IMR-90 (cell line): Measurements from ENCODE around the gene PSMD11. TPM values are rescaled to one million over a fixed set of nuclear protein-coding genes. Genes with fewer than 3 reads are reported as not detected.

ENCODE experiments used
- ATAC-seq: fragments of 200-7000 bp; cut with Tn5 transposase; 2 replicates; pipeline ENCODE4 v1.9.1; 2020; ENCODE audit warnings: low read depth, mild to moderate bottlenecking, moderate library complexity
- BruUV-seq: library from RNA; stranded (reverse); fragments of 400-500 nt; replicated peaks from 2 replicates; lab custom pipeline; 2021; lab: Mats Ljungman, UMichigan
- CTCF ChIA-PET: fragments of 300-600 bp; formaldehyde crosslinking; extraction: SDS; loops from one replicate; lab custom pipeline; 2021; ENCODE audit warnings: antibody characterized with exemption; lab: Yijun Ruan, JAX
- POLR2A ChIA-PET: fragments of 300-600 bp; sonication (Branson Sonifier 250); formaldehyde crosslinking; loops from one replicate; lab custom pipeline; 2022; ENCODE audit warnings: antibody characterized with exemption; ENCODE audit not compliant: unreplicated experiment; lab: Charles Lee
- DNase-seq: peaks from one replicate; pipeline ENCODE4 v3.0.0; 2013
- H2AFZ ChIP-seq: replicated peaks from 2 replicates; pipeline ENCODE3; 2013; ENCODE audit warnings: low read length, mild to moderate bottlenecking; ENCODE audit not compliant: poor library complexity
- H2AK5ac ChIP-seq: 2 replicates; pipeline ENCODE4 v1.6.1; 2013; ENCODE audit warnings: low read depth, low read length, inconsistent platforms
- H2AK9ac ChIP-seq: replicated peaks from 2 replicates; pipeline ENCODE3; 2013; ENCODE audit warnings: mild to moderate bottlenecking, low read depth, low read length, moderate library complexity; ENCODE audit not compliant: poor library complexity
- H2BK120ac ChIP-seq: 2 replicates; pipeline ENCODE4 v1.6.1; 2013; ENCODE audit warnings: low read depth, low read length, inconsistent platforms
- H2BK15ac ChIP-seq: 3 replicates; pipeline ENCODE4 v1.6.1; 2013; ENCODE audit warnings: low read depth, low read length, inconsistent platforms
- H2BK20ac ChIP-seq: 2 replicates; pipeline ENCODE4 v1.6.1; 2013; ENCODE audit warnings: low read depth, mild to moderate bottlenecking, inconsistent platforms, low read length, moderate library complexity
- H2BK5ac ChIP-seq: 2 replicates; pipeline ENCODE4 v1.6.1; 2013; ENCODE audit warnings: mild to moderate bottlenecking, low read depth, low read length, inconsistent platforms; ENCODE audit not compliant: poor library complexity, severe bottlenecking
- H3K14ac ChIP-seq: replicated peaks from 2 replicates; pipeline ENCODE4 v1.6.1; 2013; ENCODE audit warnings: low read depth, low read length, inconsistent platforms
- H3K18ac ChIP-seq: 2 replicates; pipeline ENCODE4 v1.6.1; 2013; ENCODE audit warnings: low read depth, low read length, control low read depth
- H3K23ac ChIP-seq: 2 replicates; pipeline ENCODE4 v1.6.1; 2013; ENCODE audit warnings: low read depth, low read length, inconsistent platforms
- H3K27ac ChIP-seq: 2 replicates; pipeline ENCODE4 v1.5.1; 2013; ENCODE audit warnings: mild to moderate bottlenecking, control low read depth, low read length; ENCODE audit not compliant: insufficient read depth
- H3K27me3 ChIP-seq: 2 replicates; pipeline ENCODE4 v1.6.1; 2013; ENCODE audit warnings: low read length; ENCODE audit not compliant: control insufficient read depth, insufficient read depth
- H3K36me3 ChIP-seq: 2 replicates; pipeline ENCODE4 v1.6.1; 2013; ENCODE audit warnings: low read length, mixed read lengths; ENCODE audit not compliant: control insufficient read depth, insufficient read depth
- H3K4ac ChIP-seq: 2 replicates; pipeline ENCODE4 v1.6.1; 2013; ENCODE audit warnings: low read depth, low read length, inconsistent platforms
- H3K4me1 ChIP-seq: 2 replicates; pipeline ENCODE4 v1.6.1; 2013; ENCODE audit warnings: low read length, mixed read lengths; ENCODE audit not compliant: control insufficient read depth, insufficient read depth
- H3K4me2 ChIP-seq: 2 replicates; pipeline ENCODE4 v1.6.1; 2013; ENCODE audit warnings: low read depth, mild to moderate bottlenecking, control low read depth, low read length, moderate library complexity
- H3K4me3 ChIP-seq: 2 replicates; pipeline ENCODE4 v1.5.1; 2013; ENCODE audit warnings: low read depth, mild to moderate bottlenecking, control low read depth, low read length, moderate library complexity; ENCODE audit not compliant: insufficient read depth
- H3K56ac ChIP-seq: 2 replicates; pipeline ENCODE4 v1.6.1; 2013; ENCODE audit warnings: low read length, inconsistent platforms; ENCODE audit not compliant: insufficient read depth; ENCODE audit errors: extremely low read depth
- H3K79me1 ChIP-seq, 2 experiments: 2 replicates each; pipeline ENCODE4 v1.6.1; 2013; ENCODE audit warnings: low read length in 2 of 2, inconsistent platforms in 1 of 2, low read depth in 1 of 2
- H3K9ac ChIP-seq: 2 replicates; pipeline ENCODE4 v1.6.1; 2013; ENCODE audit warnings: low read depth, low read length, control low read depth
- H3K9me1 ChIP-seq: 2 replicates; pipeline ENCODE4 v1.6.1; 2013; ENCODE audit warnings: low read length, inconsistent platforms; ENCODE audit not compliant: insufficient read depth
- H3K9me3 ChIP-seq: 2 replicates; pipeline ENCODE4 v1.6.1; 2013; ENCODE audit warnings: low read length; ENCODE audit not compliant: control insufficient read depth, insufficient read depth
- H4K20me1 ChIP-seq: 2 replicates; pipeline ENCODE4 v1.6.1; 2013; ENCODE audit warnings: low read length, inconsistent platforms; ENCODE audit not compliant: insufficient read depth
- H4K5ac ChIP-seq: 2 replicates; pipeline ENCODE4 v1.6.1; 2013; ENCODE audit warnings: mild to moderate bottlenecking, low read depth, low read length, control low read depth
- H4K8ac ChIP-seq, 2 experiments: 2 replicates each; pipeline ENCODE4 v1.6.1; 2013; ENCODE audit warnings: low read depth in 2 of 2, low read length in 2 of 2, control low read depth in 1 of 2, inconsistent platforms in 1 of 2
- H4K91ac ChIP-seq: 2 replicates; pipeline ENCODE4 v1.6.1; 2013; ENCODE audit warnings: low read depth, low read length, inconsistent platforms; ENCODE audit not compliant: insufficient read depth
- BHLHE40 ChIP-seq: fragments of 150-350 bp; IDR thresholded peaks from 2 replicates; pipeline ENCODE4 v1.6.1; 2016; ENCODE audit warnings: mild to moderate bottlenecking, low read depth, low read length
- CEBPB ChIP-seq: IDR thresholded peaks from 2 replicates; pipeline ENCODE4 v1.6.1; 2012; ENCODE audit warnings: low read depth, low read length, improper control_type of control experiment
- CHD1 ChIP-seq: IDR thresholded peaks from 2 replicates; pipeline ENCODE4 v1.6.1; 2012; ENCODE audit warnings: low read depth, low read length, improper control_type of control experiment
- CTCF ChIP-seq: conservative IDR thresholded peaks from 2 replicates; pipeline ENCODE4 v1.5.1; 2012; ENCODE audit warnings: mild to moderate bottlenecking, low read depth, low read length, improper control_type of control experiment
- ELK1 ChIP-seq: fragments of 150-350 bp; IDR thresholded peaks from 2 replicates; pipeline ENCODE4 v1.6.1; 2016; ENCODE audit warnings: low read depth, mild to moderate bottlenecking, low read length, moderate library complexity, borderline replicate concordance
- FOS ChIP-seq: fragments of 150-350 bp; IDR thresholded peaks from 2 replicates; pipeline ENCODE4 v1.6.1; 2016; ENCODE audit warnings: low read depth, low read length
- MAFK ChIP-seq: IDR thresholded peaks from 2 replicates; pipeline ENCODE4 v1.6.1; 2012; ENCODE audit warnings: low read depth, low read length, improper control_type of control experiment
- MAZ ChIP-seq: IDR thresholded peaks from 2 replicates; pipeline ENCODE4 v1.6.1; 2012; ENCODE audit warnings: low read depth, mild to moderate bottlenecking, low read length, improper control_type of control experiment, moderate library complexity, borderline replicate concordance
- MXI1 ChIP-seq: IDR thresholded peaks from 2 replicates; pipeline ENCODE4 v1.6.1; 2012; ENCODE audit warnings: low read depth, mild to moderate bottlenecking, low read length, moderate library complexity, borderline replicate concordance
- NFE2L2 ChIP-seq: fragments of 150-350 bp; IDR thresholded peaks from 2 replicates; pipeline ENCODE4 v1.6.1; 2016; ENCODE audit warnings: low read depth, mild to moderate bottlenecking, low read length
- RAD21 ChIP-seq: IDR thresholded peaks from 2 replicates; pipeline ENCODE4 v1.6.1; 2012; ENCODE audit warnings: low read length, improper control_type of control experiment
- RFX5 ChIP-seq: IDR thresholded peaks from 2 replicates; pipeline ENCODE4 v1.8.0; 2012; ENCODE audit warnings: low read depth, mild to moderate bottlenecking, low read length, moderate library complexity
- SMC3 ChIP-seq: fragments of 150-350 bp; IDR thresholded peaks from 2 replicates; pipeline ENCODE4 v1.6.1; 2016; ENCODE audit warnings: low read depth, mild to moderate bottlenecking, antibody characterized with exemption, low read length, moderate library complexity
- USF2 ChIP-seq: fragments of 150-350 bp; IDR thresholded peaks from 2 replicates; pipeline ENCODE4 v1.6.1; 2017; ENCODE audit warnings: mild to moderate bottlenecking, antibody characterized with exemption, low read length, low read depth
- WGBS, 2 experiments: methylation state at CpG; one replicate each; pipeline versions ENCODE4 v1.1.5 to v1.1.7; 2013; ENCODE audit warnings: missing lambda C conversion rate in 2 of 2; ENCODE audit not compliant: insufficient read length in 1 of 2; ENCODE audit errors: extremely low coverage in 2 of 2; 5-methylcytosine and 5-hydroxymethylcytosine counted together
- dilution Hi-C: fragments of 300-500 bp; cut with HindIII; formaldehyde crosslinking; loops from one replicate; pipeline ENCODE4 v1.14.3; 2018; ENCODE audit warnings: low sequenced_read_pairs; ENCODE audit not compliant: unreplicated experiment
- in situ Hi-C: fragments of 300-500 bp; cut with MboI; formaldehyde crosslinking; loops from 3 replicates; pipeline ENCODE4 v1.14.3; 2019; ENCODE audit warnings: low sequenced_read_pairs, inconsistent platforms, mixed read lengths
- intact Hi-C: fragments of 100-400 bp; cut with micrococcal nuclease; formaldehyde crosslinking; loops from 2 replicates; pipeline ENCODE4 v1.10.0; 2022
- polyA plus RNA-seq, 3 experiments: library from polyadenylated mRNA; depleted of rRNA; stranded (reverse); fragments of >200 nt; gene quantifications; 2 replicates each; pipeline ENCODE4 v1.2.3, GENCODE V29; 2012; ENCODE audit warnings: low replicate concordance in 1 of 3
- total RNA-seq: library from RNA; depleted of rRNA; stranded (reverse); fragments of >200 nt; gene quantifications from 2 replicates; pipeline ENCODE4 v1.2.3, GENCODE V29; 2012

Gene PSMD11
- total and polyA plus RNA-seq, 2 of the 4 experiments (the other 2 are of a cell fraction): 64.7 to 85.9 TPM

- Histone ChIP-seq H2AK9ac (peak overlapping the region; percentile 63), H3K56ac (no peak overlapping the region), H3K4me3 (peak overlapping the region; percentile 91), H4K20me1 (peaks cover 4% of the 10 kb centered on the region; the same call in 1 of the 2 replicates), H3K9me3 (no peaks in the 10 kb centered on the region), H2BK5ac (no peak overlapping the region), H3K4me1 (peaks cover 6% of the 10 kb centered on the region; the same call in 1 of the 2 replicates), H3K36me3 (peaks cover 2% of the 10 kb centered on the region; the same call in 1 of the 2 replicates), H3K23ac (peak overlapping the region; percentile 38; the same call in 1 of the 2 replicates), H3K18ac (no peak overlapping the region), H2BK120ac (no peak overlapping the region), H3K27me3 (no peaks in the 10 kb centered on the region), H3K9ac (no peak overlapping the region), H3K4ac (no peak overlapping the region), H2BK20ac (no peak overlapping the region), H4K91ac (no peak overlapping the region), H4K5ac (no peak overlapping the region), H3K79me1 (peaks cover 0 to 6% of the 10 kb centered on the region in 2 experiments; a peak in 2 of 4 replicates), H3K14ac (no peak overlapping the region), H3K27ac (no peak overlapping the region), H2AFZ (peak overlapping the region; percentile 89), H3K9me1 (peaks cover 10% of the 10 kb centered on the region), H4K8ac (no peak overlapping the region), H2AK5ac (peak overlapping the region; percentile 15; the same call in 1 of the 2 replicates), H3K4me2 (peak overlapping the region; percentile 93), H2BK15ac (no peak overlapping the region)
- ATAC-seq: no peak
- DNase-seq: no peak
- intact Hi-C loops (loop anchor here (5.0 kb wide), 1 partner anchor 170 kb away; no protein-coding TSS in a partner anchor), in situ Hi-C loops (loop anchor here (25.0 kb wide), 1 partner anchor 275 kb away; no protein-coding TSS in a partner anchor), dilution Hi-C loops (no loop called here)
- TF ChIP-seq MXI1 (no peak), BHLHE40 (no peak), USF2 (no peak), CTCF (no peak), CEBPB (no peak), MAZ (no peak), CHD1 (no peak), RAD21 (no peak), SMC3 (no peak), ELK1 (no peak), NFE2L2 (no peak), RFX5 (no peak), MAFK (no peak), FOS (no peak)
- WGBS, 2 experiments: 29% methylated on average over 19 of the region's 59 CpGs; no CpG with 5 or more reads in 1 of the 2 experiments
- CTCF ChIA-PET: interaction anchor here (0.6 to 0.8 kb wide), 2 partner anchors 171 to 227 kb away, joined by 3 to 6 read pairs; no protein-coding TSS in a partner anchor
- POLR2A ChIA-PET: no interaction called here
- no TSS peak for BruUV-seq
Observed at GRCh38 chr17:32487473-32488176, 43.3 kb downstream of the PSMD11 start.
